SK-MEL-5 (cell line): ENCODE data around the gene TGFBI. TPM values are rescaled to one million over a fixed set of nuclear protein-coding genes. Genes with fewer than 3 reads are reported as not detected.

Source experiments
- DNase-seq: peaks from one replicate; pipeline ENCODE4 v3.0.0-alpha.2; 2016; ENCODE audit warnings: low read depth, low spot score
- in situ Hi-C: cut with HindIII; loops from 2 replicates; pipeline ENCODE4 v1.10.0; 2016; ENCODE audit warnings: low sequenced_read_pairs, high pct_unique_total_duplicates, low pct_unique_long_range_greater_than_20kb
- total RNA-seq: library from RNA; depleted of rRNA; stranded (reverse); fragments of >200 nt; shearing (Covaris generic); gene quantifications from 2 replicates; pipeline ENCODE4 v1.2.3, GENCODE V29; 2014

The TGFBI gene
- total RNA-seq, 1 experiment from 2014 or later, result 304 TPM

DNA sequence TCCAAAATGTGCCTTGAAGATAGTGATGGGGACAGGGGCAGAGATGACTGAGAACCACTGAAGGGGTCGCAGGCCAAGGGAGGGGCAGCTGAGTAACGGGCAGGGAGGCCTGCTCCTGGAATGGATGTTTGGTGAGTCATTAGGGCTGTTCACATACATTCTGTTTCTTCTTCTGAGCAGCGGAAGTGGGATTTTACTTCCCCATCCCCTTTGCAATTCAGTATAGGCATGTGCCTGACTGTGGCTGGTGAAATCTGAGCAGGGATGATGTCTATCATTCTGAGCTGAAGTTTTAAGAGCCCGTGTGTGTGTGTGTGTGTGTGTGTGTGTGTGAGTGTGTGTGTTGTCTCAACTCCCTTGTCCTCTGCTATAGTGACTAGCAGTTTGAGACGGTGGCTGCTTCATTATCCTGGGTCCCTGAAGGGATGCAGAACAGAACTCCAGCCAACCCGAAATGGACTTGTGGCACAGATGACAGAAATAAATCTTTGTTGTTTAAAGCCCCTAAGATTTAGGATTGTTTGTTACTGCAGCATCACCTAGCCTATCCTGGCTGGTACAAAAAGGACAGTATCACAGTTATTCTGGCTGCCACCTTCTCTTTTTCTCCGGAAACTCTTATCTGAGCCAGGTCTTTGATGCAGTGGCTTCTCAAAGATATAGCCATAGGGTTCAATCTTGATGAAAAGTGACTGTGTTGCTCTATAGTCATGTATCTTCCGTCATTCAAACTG is 29.2 kb upstream of the TGFBI start:
- in situ Hi-C loops, result no loop called here
- DNase-seq, result no peak

DNA sequence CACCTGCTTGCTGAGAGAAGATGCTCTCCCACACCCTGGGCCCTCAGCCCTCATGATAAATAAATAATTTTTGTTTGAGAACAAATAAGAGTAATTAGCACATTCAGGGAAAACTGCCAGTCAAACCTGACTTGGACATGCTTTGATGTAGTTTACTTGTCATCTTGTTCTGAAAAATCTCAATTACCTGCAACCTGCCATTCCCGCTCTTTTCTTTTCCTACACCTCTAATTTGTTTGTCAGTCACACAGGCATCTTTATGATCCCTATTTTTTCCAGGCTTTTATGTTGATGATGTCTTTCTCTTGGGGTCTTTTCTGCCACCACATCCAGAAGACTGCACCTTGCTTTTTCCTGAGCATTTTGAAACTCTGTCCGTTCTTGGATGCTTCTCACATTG is 28.6 kb upstream of the TGFBI start:
- DNase-seq, result no peak
- in situ Hi-C loops, result no loop called here

DNA sequence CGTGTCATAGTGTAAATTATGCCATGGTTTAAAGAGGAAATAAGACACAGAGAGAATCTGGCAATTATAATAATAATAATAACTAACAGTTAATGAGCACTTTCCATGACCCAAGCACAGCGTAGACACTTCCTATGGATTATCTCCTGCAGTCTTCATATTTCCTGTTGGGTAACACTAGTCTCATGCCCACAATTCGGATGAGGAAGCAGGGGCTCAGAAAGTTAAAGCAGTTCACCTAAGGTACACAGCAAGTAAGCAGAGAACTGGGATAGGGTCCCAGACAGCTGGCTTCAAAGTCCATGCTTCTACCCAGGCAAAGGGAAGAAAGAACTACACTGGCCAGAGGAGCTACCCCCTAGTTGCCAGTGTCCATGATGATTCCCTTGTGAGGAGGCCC is 27.9 kb upstream of the TGFBI start:
- in situ Hi-C loops, result no loop called here

DNA sequence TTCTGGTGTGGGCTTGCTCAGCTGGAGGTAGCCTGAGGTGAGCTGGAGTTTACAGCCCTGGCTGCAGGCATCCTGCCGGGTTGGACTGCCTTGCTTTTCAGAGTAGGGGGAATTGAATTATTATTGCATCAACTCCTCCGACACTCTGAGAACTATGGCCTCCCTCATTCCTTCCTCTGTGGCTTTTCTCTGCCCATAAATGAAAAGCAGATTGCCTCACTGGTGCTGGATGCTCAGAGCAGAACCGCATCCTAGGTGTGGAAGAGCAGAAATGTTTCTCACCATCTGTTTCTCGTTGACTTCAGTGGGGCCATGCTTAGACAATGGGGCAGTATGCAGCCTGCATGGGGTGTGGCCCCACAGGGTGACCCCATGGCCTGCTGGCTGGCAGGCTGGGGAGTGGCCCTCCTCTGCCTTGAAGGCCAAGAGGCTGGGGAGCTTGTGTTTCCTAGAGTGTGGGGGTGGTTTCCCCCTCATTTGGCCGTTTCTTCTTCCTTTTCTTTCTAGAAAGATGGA is 27.3 kb upstream of the TGFBI start:
- in situ Hi-C loops, result no loop called here
- DNase-seq, result no peak

More for the DNA sequence above, 27.9 kb upstream of the TGFBI start:
- DNase-seq, result no peak

DNA sequence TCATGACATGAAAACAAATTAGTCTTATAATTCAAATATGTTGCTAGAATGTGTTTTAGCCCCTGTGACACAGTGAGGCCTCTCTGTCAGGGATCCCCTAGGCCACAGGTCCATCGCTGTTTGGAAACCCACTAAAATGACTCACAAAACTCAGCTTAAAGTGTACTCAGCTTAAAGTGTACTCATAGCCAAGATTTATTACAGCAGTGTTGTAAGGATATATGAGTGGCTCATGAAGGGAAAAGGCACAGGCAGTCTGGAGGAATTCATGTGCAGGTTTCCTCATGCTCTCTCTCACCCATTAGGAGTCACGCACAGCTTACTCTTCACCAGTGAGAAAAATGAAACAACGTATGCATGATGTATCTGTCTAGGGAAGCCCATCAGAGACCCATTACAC is 24.4 kb upstream of the TGFBI start:
- DNase-seq, result no peak
- in situ Hi-C loops, result no loop called here

DNA sequence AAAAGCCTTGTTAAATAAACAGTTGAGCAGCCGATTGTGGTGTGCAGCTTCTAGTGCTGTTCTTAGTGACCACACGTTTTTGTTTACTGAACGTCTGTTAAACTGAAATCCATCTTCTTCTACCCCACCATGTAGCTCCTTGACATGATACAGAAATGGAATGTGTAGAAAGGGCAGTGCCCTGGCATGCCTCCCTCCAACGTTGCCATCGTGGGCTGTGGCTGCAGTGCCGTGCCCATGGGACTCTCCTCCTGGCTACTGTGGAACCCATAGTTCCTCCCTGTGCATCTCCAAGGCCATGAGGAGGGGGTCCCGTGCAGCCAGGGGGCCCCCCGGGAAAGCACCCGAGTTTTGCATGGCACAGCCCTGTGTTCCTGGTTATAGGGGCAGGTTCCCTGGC is 23.3 kb upstream of the TGFBI start:
- DNase-seq, result no peak
- in situ Hi-C loops, result no loop called here

DNA sequence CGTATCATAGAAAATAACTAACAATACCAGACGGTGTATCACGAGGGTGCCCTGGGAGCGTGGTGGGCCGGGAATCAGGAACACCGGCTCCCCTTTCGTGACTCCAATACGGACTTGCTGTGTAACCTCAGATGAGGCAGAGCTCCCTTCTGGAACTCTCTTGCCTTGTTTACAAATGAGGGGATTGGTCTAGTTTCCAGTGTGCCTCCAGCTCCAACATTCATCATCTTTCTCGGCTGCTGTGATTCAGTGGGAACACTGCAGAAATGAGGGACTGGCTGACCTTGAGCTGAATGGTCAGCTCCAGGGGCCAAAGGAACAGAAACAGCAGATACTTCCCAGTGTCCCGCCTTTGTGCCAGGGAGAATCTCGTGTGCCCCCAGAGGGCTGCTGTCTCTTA is 22.6 kb upstream of the TGFBI start:
- no peak for DNase-seq
- in situ Hi-C loops, result no loop called here

DNA sequence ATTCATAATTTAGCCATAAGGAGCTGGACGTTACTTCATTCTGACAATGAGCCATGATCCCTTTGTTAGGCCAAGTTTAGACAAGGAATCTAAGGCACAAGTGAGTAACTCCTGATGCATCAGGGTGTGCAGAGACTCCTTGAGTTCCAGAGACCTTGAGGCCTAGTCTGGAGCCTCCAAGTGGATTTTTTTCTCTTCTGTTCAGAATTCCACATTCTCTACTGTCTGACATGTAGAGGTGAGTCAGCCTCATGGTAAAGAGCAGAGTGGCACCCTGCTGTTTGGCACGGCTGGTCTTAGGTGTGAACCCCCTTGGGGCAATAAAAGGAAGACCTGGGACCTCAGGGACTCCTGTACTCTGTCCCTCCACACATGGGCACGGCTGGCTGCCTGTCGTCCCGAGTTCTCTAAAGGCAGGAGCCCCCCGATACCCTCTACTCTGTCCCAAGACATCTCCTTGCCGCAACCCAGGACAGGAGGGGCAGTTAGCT is 22.0 kb upstream of the TGFBI start:
- in situ Hi-C loops, result no loop called here
- DNase-seq, result no peak

DNA sequence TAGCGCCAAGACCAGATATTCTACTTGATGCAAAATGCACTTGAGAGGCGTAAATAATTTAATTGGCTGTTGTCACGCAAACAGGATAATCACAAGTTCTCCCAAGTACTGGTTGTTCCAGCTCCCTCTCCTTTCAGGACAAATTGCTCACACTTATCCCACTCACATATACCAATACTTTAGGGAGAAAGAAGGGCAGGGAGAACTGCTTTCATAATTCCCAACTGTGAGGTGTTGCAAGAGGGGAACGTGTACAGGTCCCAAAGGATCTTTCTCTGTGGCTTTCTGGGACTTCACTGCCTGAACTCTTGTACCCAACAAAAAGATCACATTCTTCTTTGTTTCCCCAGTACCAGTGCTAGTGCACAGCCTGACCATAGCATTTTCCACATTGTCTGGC is 21.5 kb upstream of the TGFBI start:
- DNase-seq, result no peak
- in situ Hi-C loops, result no loop called here

DNA sequence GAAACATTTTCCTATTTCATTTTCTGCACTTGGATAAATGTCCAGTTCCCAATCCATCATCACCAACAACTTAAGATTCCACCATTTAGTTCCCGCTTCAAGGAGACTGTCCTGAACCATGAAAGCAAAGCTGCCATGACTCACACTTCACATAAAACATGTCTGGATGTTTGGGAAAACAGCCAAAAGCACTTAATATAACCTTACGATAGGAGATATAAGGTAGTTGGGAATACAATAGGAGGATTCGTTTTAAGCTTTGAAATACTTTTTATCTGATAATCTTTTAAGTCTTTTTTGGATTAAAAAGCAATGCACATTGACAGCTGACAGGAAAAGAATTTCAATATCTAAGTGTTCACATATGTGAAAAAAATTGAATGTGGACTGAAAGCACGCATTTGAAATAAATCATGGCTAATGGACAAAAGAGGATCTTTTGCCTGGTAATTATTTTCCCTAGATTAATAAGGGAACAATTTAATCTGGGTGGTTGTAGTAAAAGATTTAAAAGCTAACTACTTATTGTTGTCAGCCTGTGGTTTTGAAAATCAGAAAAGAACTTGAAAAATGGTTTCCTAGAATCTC is 17.3 kb upstream of the TGFBI start:
- in situ Hi-C loops, result no loop called here
- DNase-seq, result no peak

DNA sequence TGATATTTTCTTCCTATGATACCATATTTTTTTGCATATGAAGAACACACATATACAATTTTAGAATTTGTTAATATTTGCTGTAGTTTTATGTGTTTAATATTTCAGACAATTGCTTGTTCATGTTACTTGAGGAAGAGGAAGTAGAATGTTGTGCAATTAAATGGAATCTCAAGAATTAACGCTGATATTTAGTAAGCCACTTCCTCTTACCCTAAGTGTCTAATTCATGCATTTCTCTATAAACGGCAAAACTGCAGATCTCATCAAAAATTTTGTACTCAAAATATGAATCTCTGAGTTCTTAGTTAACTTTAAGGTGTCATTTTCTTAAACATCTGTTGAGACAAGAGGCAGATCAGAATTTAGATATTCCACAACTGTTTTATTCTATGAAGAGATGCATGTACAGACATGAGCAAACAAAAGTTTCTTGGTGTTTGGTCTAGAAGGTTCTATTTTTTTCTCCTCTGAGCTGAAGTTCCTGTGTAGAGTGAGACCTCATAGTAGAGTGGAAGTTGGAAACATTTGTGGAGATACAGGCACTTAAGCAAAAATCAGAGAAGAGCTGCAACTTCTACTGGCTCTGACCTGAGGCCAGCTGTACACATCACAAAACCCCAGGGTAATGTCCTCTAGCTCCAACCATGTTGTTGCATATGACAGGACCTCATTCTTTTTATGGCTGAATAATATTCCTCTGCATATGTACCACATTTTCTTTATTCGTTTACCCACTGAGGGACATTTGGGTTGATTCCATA is 16.6 kb upstream of the TGFBI start:
- in situ Hi-C loops, result no loop called here
- DNase-seq, result no peak

DNA sequence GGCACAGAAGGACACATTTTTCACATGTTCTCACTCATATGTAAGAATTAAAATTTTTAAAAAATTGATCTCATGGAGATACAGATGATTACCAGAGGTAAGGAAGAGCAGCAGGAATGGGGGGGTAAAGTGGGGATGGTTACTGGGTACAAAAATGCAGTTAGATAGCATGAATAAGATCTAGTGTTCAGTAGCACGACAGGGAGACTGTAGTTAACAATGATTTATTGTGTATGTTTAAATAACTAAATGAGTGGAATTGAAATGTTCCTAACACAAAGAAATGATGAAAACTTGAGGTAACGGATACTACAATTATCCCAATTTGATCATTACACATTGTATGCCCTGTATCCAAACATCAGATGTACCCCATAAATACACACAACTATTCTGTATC is 15.2 kb upstream of the TGFBI start:
- DNase-seq, result peak; percentile 61
- in situ Hi-C loops, result no loop called here

DNA sequence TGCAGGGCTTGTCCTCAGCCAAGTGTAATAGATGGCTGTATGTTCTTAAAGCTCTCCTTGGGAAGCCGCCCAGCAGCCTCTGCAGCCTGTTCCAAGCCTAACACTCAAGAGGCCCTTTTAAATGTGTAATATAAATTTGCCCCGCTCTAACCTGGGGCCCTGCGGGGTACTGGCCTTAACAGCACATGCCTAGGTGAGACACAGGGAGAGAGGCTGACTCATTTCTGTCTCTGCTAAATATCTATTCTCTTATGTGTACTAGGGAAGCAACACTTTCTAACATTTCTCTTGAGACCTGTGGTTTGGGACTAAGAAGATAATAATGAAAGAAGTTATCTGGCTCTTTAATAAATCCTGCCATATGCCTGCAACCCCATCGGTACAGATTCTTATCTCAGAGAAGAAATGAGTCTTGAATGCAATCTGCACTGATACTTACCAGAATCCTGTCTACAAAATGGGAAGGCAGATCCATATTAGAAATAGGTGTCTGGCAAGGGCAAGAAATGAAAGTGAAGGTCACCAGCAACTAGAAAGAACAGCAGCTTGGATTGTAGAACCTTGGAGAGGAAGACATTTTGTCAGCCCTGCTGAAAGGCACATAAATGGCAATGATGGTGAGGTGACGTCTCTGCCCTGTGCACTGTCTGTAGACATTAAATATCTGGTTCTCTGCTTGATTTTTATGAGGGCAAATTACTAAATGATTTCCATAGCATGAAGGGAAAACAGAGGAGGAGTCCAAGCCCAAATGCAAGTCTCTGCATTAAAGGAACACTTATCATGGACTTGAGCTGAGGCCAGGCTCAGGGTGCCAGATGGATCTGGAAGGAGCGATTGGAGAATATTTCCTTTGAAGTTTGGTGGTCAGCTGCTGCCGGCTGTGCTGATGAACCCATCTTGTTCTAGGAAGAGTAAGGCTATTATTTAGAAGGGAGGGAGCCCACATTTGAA is 14.5 kb upstream of the TGFBI start:
- in situ Hi-C loops, result no loop called here
- no peak for DNase-seq

DNA sequence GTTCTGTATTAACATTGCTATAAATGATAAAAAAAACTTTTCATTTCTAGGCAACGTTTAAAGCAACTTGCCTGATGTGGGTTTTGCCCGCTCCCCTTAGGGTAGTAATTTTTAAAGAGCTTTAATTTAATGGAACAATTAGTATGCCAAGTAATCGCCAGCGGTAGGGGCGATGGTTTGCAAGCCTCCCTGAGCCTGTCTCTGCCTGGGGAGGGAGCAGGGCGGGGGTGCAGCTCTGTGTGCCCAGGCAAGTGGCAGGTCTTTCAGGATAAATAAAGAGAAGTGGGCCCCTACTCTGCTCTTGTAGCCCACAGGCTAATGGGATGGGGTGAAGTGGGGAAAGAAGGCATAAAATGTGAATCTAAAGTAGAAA is 13.8 kb upstream of the TGFBI start:
- DNase-seq, result no peak
- in situ Hi-C loops, result no loop called here

DNA sequence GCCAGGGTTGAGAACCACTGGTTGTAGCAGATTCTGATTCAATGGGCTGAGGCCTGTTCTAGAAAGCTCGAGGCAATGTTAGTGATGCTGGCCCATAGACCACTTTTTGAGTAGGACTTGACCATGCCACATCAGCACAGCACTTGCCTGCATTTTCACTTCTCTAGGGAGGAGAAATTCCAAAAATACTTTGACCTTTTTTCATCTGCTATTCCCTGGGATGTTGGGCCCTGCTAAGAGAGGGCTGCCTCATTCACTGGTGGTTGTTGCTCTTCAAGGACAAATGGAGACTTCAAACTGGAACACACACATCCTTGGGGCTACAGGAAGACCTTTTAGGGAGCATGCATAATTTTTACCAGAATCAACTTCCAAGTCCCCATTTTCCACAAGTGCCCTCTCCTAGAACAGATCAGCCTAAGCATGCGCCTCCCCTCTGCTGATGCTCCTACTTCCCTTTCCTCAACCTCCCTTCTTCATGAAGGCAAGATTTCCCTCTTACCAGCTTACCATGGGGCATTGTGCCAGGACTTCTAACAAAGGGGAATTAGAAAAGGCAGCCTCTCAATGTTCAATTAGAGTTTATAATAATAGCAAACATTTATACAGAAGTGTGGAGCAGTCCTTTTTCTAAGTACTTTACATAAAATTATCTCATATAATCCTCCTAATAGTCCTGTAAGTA is 12.7 kb upstream of the TGFBI start:
- in situ Hi-C loops, result no loop called here
- DNase-seq, result no peak

DNA sequence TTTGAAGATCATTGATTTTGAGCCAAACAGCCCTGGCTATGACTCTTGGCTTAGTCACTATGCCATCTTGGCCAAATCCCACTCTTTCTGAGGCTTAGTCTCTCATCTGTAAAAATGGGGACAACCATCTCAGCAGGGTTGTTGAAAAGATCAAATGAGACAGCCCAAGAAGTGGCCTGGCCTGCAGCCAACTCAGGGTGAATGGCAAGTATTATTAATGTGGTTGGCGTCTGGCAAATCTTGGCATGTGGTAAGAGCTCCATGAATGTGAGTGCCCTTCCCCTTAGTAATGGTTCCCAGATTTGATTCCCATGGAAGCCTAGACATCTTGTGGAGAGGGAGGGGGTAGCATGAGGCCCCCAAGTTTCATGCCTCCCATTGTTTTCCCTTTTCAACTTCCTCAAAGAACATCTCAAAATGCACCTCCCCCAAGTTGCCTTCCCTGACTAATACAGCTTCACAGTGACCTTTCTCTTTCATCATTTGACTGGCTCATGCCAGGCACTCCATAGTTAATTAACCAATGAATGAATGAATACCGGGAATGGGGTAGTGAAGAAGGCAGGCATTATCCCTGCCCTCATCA is 11.8 kb upstream of the TGFBI start:
- in situ Hi-C loops, result no loop called here
- peak; percentile 91 for DNase-seq
